GM18511 (cell line): ENCODE measurements around the gene CCDC184.
"Not testable (repeated sequence)": the region's sequence is repeated elsewhere in the genome, so short reads cannot be mapped to it uniquely, and the experiment has no call there.

Experiments
- ATAC-seq: cut with Tn5 transposase; IDR thresholded peaks from one replicate; pipeline ENCODE4 v1.9.1; 2021; ENCODE audit warnings: mild to moderate bottlenecking, moderate library complexity; ENCODE audit not compliant: unreplicated experiment

CCDC184 gene

GRCh38 chr12:48201516-48201915 is 18.1 kb downstream of the CCDC184 start:
- ATAC-seq, result no peak

GRCh38 chr12:48202766-48203165 is 19.3 kb downstream of the CCDC184 start:
- no peak for ATAC-seq

- no peak for ATAC-seq
Measured at GRCh38 chr12:48203192-48203591, 19.7 kb downstream of the CCDC184 start, which contains the start of gene OR10AD1. TSS of gene OR10AD1 (minus strand) at chr12:48203292. CDS start at chr12:48203292, 0 bp downstream.

- not testable (repeated sequence) for ATAC-seq
Measured at GRCh38 chr12:48209495-48209894, 26.1 kb downstream of the CCDC184 start.

GRCh38 chr12:48216785-48217184 is 33.3 kb downstream of the CCDC184 start:
- ATAC-seq, result no peak

- ATAC-seq, result no peak
Measured at GRCh38 chr12:48219631-48220030, 36.2 kb downstream of the CCDC184 start.

GRCh38 chr12:48220701-48221100 is 37.3 kb downstream of the CCDC184 start:
- ATAC-seq, result no peak

- ATAC-seq, result no peak
Measured at GRCh38 chr12:48221645-48222044, 38.2 kb downstream of the CCDC184 start.

GRCh38 chr12:48224533-48224932 is 41.1 kb downstream of the CCDC184 start:
- not testable (repeated sequence) for ATAC-seq

- not testable (repeated sequence) for ATAC-seq
Measured at GRCh38 chr12:48231169-48231958, 47.9 kb downstream of the CCDC184 start.
